GM18526 (cell line): Measurements from ENCODE around the gene STX17.

Source experiments
- POLR2A ChIP-seq: IDR thresholded peaks from 3 replicates; pipeline ENCODE4 v1.6.1; 2011; ENCODE audit not compliant: insufficient read length; ENCODE audit errors: extremely low read depth

Gene STX17

DNA sequence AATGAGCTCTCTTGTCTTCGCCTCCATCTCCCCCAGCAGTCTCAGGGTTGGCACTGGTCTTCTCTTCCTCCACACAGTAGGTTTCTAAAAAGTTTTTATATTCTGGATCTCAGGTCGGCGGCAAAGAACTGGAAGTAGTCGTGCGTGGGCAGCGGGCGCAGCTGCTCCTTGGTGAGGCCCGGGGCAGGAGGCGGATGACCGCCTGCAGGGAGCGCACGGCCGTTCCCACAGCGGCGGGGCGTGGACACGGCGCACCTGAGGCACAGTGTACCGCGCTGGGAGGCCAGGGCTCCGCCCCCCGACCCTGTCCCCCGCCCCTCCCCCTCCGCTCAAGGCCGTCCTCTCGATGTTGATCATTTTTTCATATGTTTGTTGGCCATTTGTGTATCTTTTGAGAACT, 92.4 kb downstream of the STX17 start:
- no peak for TF ChIP-seq POLR2A

DNA sequence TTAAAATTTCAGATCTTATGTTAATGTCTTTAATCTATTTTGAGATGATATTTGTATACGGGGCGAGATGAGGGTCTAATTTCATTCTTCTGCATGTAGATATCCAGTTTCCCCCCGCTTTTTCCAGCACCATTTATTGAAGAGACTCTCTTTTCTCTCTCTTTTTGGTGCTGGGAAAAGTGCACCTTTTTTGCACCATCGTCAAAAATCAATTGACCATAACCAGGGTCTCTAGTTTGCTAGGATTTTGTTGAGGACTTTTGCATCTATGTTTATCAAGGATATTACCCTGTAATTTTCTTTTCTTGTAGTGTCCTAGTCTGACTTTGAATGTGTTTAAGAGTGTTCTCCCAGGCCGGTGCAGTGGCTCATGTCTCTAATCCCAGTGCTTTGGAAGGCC, 93.3 kb downstream of the STX17 start:
- TF ChIP-seq POLR2A = no peak

DNA sequence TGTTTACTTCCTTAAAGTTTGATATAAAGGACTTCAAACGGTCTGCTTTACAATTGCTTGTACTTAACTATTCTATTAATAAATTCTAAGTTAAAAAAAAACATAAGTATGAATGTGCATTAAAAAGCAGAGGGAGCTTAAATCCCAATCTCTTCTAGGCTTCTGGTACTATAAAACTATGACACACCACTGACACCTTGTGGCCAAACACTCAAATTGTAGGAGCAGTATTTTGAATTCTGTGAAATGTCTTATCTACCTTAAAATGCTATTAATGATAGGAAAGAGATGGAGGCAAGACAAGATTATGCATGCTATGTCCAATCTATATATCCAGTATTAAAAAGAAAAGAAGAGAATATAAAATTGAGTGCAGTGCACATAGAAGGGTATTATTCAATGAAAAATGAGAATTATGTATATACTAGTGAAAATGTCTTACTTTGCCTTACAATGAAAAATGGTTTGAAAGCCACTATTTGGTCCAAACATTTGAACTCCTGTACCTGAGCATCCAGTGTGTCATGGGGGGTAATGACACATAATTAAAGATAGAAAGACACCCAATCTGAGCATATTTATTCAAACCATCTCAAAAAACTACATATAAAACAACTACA, 104.7 kb downstream of the STX17 start:
- no peak for TF ChIP-seq POLR2A

DNA sequence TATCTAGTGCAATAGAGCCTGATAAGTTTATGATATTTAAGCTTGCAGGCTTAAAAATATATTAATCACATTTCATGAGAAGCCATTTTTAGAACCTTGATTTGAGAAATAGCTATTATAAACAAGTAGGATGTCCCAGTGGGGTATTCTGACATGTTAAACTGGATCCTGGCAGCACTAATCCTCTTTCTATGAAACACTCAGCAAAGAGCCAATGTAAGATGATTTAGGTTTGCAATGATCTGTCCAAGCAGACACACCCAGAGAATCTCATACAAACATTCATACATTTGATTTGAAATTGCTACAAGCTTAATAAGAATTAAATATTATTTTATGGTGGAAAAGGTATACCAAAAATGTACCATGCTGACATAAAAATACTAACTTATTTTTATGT, 105.8 kb downstream of the STX17 start:
- TF ChIP-seq POLR2A = no peak

DNA sequence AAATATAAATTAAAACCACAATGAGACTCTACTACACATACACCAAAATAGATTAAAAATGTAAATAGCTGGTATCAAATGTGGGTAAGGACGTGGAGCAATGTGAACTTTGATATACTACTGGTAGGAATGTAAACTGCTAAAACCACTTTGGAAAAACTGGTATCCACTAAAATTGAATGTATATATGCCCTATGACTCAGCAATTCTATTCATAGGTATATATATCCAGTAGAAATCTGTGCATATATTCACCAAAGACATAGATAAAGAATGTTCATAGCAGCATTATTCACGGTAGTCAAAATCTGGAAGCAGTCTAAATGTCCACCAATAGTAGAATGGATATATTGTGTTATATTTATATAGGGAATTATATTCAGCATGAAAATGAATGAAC, 107.1 kb downstream of the STX17 start:
- no peak for TF ChIP-seq POLR2A

DNA sequence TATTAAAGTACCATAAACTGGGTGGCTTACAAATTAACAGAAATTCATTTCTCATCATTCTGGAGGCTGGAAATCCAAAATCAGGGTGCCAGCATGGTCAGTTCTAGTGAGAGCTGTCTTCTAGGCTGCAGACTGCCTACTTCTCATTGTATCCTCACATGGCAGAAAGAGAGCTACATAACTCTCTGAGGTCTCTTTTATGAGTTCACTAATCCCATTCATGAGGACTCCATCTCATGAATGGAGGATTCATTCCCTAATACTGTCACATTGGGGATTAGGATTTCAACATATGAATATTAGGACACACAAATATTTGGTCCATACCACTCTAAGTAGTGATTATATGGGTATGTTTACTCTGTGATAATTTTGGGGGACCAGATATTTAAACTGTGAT, 108.4 kb downstream of the STX17 start:
- no peak for TF ChIP-seq POLR2A

DNA sequence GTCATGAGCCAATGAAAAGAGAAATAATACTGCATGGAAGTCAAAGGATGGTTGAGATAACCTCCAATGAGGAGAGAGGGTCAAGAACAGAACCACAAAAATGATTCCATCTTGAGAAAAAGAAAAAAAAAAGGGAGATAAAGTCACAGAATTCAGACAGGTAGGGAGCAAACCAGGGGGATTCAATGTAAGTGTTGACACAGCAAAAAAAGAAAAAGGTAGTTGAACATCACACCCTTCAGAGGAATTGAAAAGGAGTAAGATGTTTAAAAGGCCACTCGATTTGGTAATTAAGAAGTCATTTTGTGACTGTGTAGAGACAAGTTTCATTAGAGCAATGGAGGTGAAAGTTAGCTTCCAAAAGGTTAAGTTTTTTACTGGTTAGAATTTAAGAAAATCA, 113.1 kb downstream of the STX17 start:
- TF ChIP-seq POLR2A = no peak
